Spleen (tissue), 7 donors: ENCODE data around the gene ACTA2.

Experiments used
- CTCF ChIP-seq, 11 experiments: fragments of 200-600 bp in 7 of 11; fragments of 450-650 bp in 4 of 11; sonication (generic) in 4 of 11; IDR thresholded peaks in 8 of 11; conservative IDR thresholded peaks in 3 of 11; 1 replicate in 7 of 11; 2 replicates in 4 of 11; pipeline versions ENCODE4 v1.4.0 to v1.8.0; 2016 to 2021; ENCODE audit warnings: antibody characterized with exemption in 11 of 11, inconsistent platforms in 4 of 11, mild to moderate bottlenecking in 1 of 11
- POLR2A ChIP-seq, 3 donors: fragments of 450-650 bp; IDR thresholded peaks; one replicate each; pipeline ENCODE4 v1.5.1; 2017; ENCODE audit warnings: antibody characterized with exemption in 3 of 3, mild to moderate bottlenecking in 1 of 3
- POLR2AphosphoS5 ChIP-seq, 3 donors: sonication (generic); formaldehyde crosslinking; IDR thresholded peaks; one replicate each; pipeline ENCODE4 v1.5.1; 2017; ENCODE audit warnings: antibody characterized with exemption in 3 of 3
- donor health status: DM: no; HTN: no; CAD: no; lungs with moderate emphysema.
- donor health status: DM: no; HTN: no; CAD: no.
- donor health status: DM: no; HTN: no; CAD: no.

GRCh38 chr10:88958721-88959120 is 6.1 kb upstream of the ACTA2 start:
- TF ChIP-seq CTCF (IDR thresholded peaks at IDR 0.05 in 8 of 11, conservative IDR thresholded peaks at IDR 0.05 in 3 of 11): no peak
- no peak for TF ChIP-seq POLR2AphosphoS5 (IDR thresholded peaks at IDR 0.05)
- TF ChIP-seq POLR2A (IDR thresholded peaks at IDR 0.05): no peak
